HEK293 (cell line): ENCODE data around the gene EARS2.

Source experiments
- ATF2 ChIP-seq: fragments of 450-650 bp; formaldehyde crosslinking; IDR thresholded peaks from 2 replicates; pipeline ENCODE4 v1.5.1; 2016; ENCODE audit warnings: missing biosample characterization, missing genetic modification characterization, low read depth
- CTCF ChIP-seq: fragments of 450-650 bp; formaldehyde crosslinking; IDR thresholded peaks from 2 replicates; pipeline ENCODE4 v1.5.1; 2016; ENCODE audit warnings: missing biosample characterization, missing genetic modification characterization
- PATZ1 ChIP-seq: fragments of 450-650 bp; formaldehyde crosslinking; IDR thresholded peaks from 2 replicates; pipeline ENCODE4 v1.5.1; 2016; ENCODE audit warnings: missing biosample characterization, missing genetic modification characterization
- SCRT1 ChIP-seq: fragments of 450-650 bp; formaldehyde crosslinking; IDR thresholded peaks from 2 replicates; pipeline ENCODE4 v1.5.1; 2016; ENCODE audit warnings: missing biosample characterization, missing genetic modification characterization, borderline replicate concordance
- ZBTB44 ChIP-seq: fragments of 450-650 bp; IDR thresholded peaks from 2 replicates; pipeline ENCODE4 v1.5.1; 2018; ENCODE audit warnings: missing biosample characterization, mild to moderate bottlenecking, missing genetic modification characterization
- ZFP3 ChIP-seq: fragments of 450-650 bp; formaldehyde crosslinking; IDR thresholded peaks from 2 replicates; pipeline ENCODE4 v1.5.1; 2016; ENCODE audit warnings: low read depth, missing biosample characterization, missing genetic modification characterization
- ZNF155 ChIP-seq: fragments of 450-650 bp; formaldehyde crosslinking; IDR thresholded peaks from 2 replicates; pipeline ENCODE4 v1.5.1; 2016; ENCODE audit warnings: missing biosample characterization, missing genetic modification characterization
- ZNF214 ChIP-seq: fragments of 450-650 bp; formaldehyde crosslinking; IDR thresholded peaks from 2 replicates; pipeline ENCODE4 v1.5.1; 2017; ENCODE audit warnings: missing biosample characterization, mild to moderate bottlenecking, missing genetic modification characterization, borderline replicate concordance
- ZNF423 ChIP-seq: fragments of 450-650 bp; formaldehyde crosslinking; IDR thresholded peaks from 2 replicates; pipeline ENCODE4 v1.5.1; 2016; ENCODE audit warnings: missing biosample characterization, missing genetic modification characterization
- ZNF626 ChIP-seq: fragments of 450-650 bp; sonication (Bioruptor Pico); formaldehyde crosslinking; IDR thresholded peaks from 2 replicates; pipeline ENCODE4 v1.5.1; 2018; ENCODE audit warnings: missing biosample characterization, missing genetic modification characterization, inconsistent platforms
- ZNF629 ChIP-seq: fragments of 450-650 bp; formaldehyde crosslinking; IDR thresholded peaks from 2 replicates; pipeline ENCODE4 v1.5.1; 2017; ENCODE audit warnings: missing biosample characterization, missing genetic modification characterization
- ZNF785 ChIP-seq: fragments of 450-650 bp; formaldehyde crosslinking; IDR thresholded peaks from 2 replicates; pipeline ENCODE4 v1.5.1; 2016; ENCODE audit warnings: missing biosample characterization, missing genetic modification characterization
- TF ChIP-seq, protein P1 (sequence below): fragments of 450-650 bp; formaldehyde crosslinking; IDR thresholded peaks from 2 replicates; pipeline ENCODE4 v1.5.1; 2016; ENCODE audit warnings: missing biosample characterization, missing genetic modification characterization

GRCh38 chr16:23508589-23509440 is 48.3 kb downstream of the EARS2 start:
- peak; percentile 49; the same call in 1 of the 2 replicates for TF ChIP-seq PATZ1 (tag by site-specific recombination)
- no peak for TF ChIP-seq CTCF (tag by site-specific recombination)
- TF ChIP-seq SCRT1 = no peak
- no peak for TF ChIP-seq ZNF785
- TF ChIP-seq ZNF155 (tag by site-specific recombination) = no peak
- TF ChIP-seq, protein P1, sequence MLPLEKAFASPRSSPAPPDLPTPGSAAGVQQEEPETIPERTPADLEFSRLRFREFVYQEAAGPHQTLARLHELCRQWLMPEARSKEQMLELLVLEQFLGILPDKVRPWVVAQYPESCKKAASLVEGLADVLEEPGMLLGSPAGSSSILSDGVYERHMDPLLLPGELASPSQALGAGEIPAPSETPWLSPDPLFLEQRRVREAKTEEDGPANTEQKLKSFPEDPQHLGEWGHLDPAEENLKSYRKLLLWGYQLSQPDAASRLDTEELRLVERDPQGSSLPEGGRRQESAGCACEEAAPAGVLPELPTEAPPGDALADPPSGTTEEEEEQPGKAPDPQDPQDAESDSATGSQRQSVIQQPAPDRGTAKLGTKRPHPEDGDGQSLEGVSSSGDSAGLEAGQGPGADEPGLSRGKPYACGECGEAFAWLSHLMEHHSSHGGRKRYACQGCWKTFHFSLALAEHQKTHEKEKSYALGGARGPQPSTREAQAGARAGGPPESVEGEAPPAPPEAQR (tag by site-specific recombination) = no peak
- no peak for TF ChIP-seq ZBTB44 (tag by site-specific recombination)
- no peak for TF ChIP-seq ZNF626 (tag by site-specific recombination)
- TF ChIP-seq ZNF214 = no peak
- TF ChIP-seq ZNF629 (tag by site-specific recombination) = no peak
- TF ChIP-seq ATF2 (tag by site-specific recombination) = no peak
- no peak for TF ChIP-seq ZFP3 (tag by site-specific recombination)
- no peak for TF ChIP-seq ZNF423 (tag by site-specific recombination)
